ENCODE measurements around the gene DHDDS. TPM values are rescaled to one million over a fixed set of nuclear protein-coding genes. Genes with fewer than 3 reads are reported as not detected.

Gene DHDDS
- total and polyA plus RNA-seq, 2 of the 13 experiments (the other 11 are each of a cell fraction or from before 2014, with no cell fraction given), result 18.9 to 28.3 TPM

DNA sequence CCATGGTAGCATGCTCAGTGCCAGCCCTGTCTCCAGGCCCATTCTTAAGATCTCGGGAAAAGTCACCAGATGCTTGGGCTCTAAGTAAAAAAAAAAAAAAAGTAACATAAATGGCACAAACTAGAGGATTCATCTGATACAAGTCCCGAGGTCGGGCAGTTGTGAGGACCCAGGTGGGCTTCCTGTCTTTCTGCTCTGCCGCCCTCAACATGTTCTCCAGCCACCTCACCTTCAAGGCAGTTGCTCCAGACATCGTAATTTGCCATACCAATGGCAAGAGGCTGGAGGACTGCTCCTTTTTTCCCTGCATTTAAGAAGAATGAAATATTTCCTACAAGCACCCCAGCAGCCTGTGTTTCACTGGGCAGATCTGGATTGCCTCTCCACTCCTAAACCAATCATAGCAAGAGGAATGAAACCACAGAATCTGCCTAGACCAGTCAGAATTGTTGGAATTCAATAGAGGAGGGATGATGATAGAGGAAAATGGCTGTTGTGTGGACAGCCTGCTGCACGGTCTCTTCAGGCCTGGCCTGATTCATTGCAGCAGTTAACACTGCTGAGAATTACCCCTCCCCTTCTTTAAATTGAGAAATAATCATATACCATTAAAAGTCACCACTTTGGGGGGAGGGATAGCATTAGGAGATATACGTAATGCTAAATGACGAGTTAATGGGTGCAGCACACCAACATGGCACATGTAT, 45.5 kb downstream of the DHDDS start:
- no peak overlapping the region for H3K4me3 ChIP-seq (replicated peaks in 1 of 3; ENCODE audit: insufficient read depth in 1 of 3, low read depth in 2 of 3, low read length in 3 of 3)
- peaks cover 35% of the 10 kb centered on the region for H3K4me1 ChIP-seq (ENCODE audit: insufficient read depth, low read length)
- in situ Hi-C loops (cut with HindIII; ENCODE audit: extremely low pct_ligation_motif_present, low pct_unique_long_range_greater_than_20kb), result no loop called here
- over 99% methylated on average over 8 of the region's 8 CpGs for WGBS (ENCODE audit: low lambda C conversion rate)
- H3K36me3 ChIP-seq (replicated peaks in 1 of 2; ENCODE audit: control insufficient read depth in 1 of 2, insufficient read depth in 2 of 2, low read length in 2 of 2), result peaks cover 1 to 37% of the 10 kb centered on the region in 2 experiments
- H3K27ac ChIP-seq (ENCODE audit: extremely low read length, insufficient read depth, low read length), result no peak overlapping the region
- no peaks in the 10 kb centered on the region for H3K9me3 ChIP-seq (ENCODE audit: low read length)
- ChIA-PET CTCF (ENCODE audit: low intra/inter-chr PET ratio, low total read pairs) (no interaction called here), POLR2A (no interaction called here)
- BruUV-seq (replicated peaks), result no TSS peak
- TF ChIP-seq TAF1 (CRISPR knock-in tag; IDR thresholded peaks at IDR 0.05) (no peak), GABPA (IDR thresholded peaks at IDR 0.05; ENCODE audit: low read depth, low read length) (no peak), GABPA (CRISPR knock-in tag; IDR thresholded peaks at IDR 0.05; ENCODE audit: low read depth) (no peak), POLR2A (IDR thresholded peaks at IDR 0.05; ENCODE audit: insufficient read depth in 1 of 2, low read depth in 2 of 2, low read length in 2 of 2) (0 out of 4 replicates have a peak, but pooled peaks have one; percentile 13 to 31), TCF7 (IDR thresholded peaks at IDR 0.05; ENCODE audit: low read depth) (no peak)
- no peaks in the 10 kb centered on the region; a peak in 1 of 5 replicates for H3K27me3 ChIP-seq (ENCODE audit: control insufficient read depth in 1 of 2, insufficient read depth in 2 of 2, low read length in 2 of 2)
- intact Hi-C loops (cut with micrococcal nuclease; ENCODE audit: unreplicated experiment), result no loop called here
- peaks cover 18% of the 10 kb centered on the region for H3K79me2 ChIP-seq (ENCODE audit: insufficient read depth, low read length)
- no peak overlapping the region for H3K4me2 ChIP-seq (ENCODE audit: low read depth, low read length)
- no peak overlapping the region for H3K9ac ChIP-seq (ENCODE audit: insufficient read depth, low read depth, low read length)
- DNase-seq (ENCODE audit: low spot score) (no peak), FAIRE-seq (no peak), ATAC-seq (no peak)
- H4K20me1 ChIP-seq (ENCODE audit: insufficient read depth, low read length), result peaks cover 12% of the 10 kb centered on the region
- H2AFZ ChIP-seq (ENCODE audit: low read length), result no peak overlapping the region

DNA sequence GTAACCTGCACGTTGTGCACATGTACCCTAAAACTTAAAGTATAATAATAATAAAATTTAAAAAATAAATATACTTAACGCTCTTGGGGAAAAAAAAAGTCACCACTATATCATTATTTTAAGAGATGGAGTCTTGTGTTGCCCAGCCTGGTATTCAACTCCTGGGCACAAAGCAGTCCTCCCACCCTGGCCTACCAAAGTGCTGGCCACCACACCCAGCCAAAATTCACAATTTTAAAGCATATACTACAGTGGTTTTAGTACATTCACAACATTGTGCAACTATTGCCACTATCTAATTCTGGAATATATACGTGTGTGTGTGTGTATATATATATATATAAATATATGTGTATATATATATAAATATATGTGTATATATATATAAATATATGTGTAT, 46.0 kb downstream of the DHDDS start:
- ChIA-PET POLR2A (interaction anchor here (1.6 kb wide), 1 partner anchor 8 kb away, joined by 3 read pairs; no protein-coding TSS in a partner anchor), CTCF (ENCODE audit: low intra/inter-chr PET ratio, low total read pairs) (no interaction called here)
- Histone ChIP-seq H3K36me3 (replicated peaks in 1 of 2; ENCODE audit: control insufficient read depth in 1 of 2, insufficient read depth in 2 of 2, low read length in 2 of 2) (peaks cover 1 to 37% of the 10 kb centered on the region in 2 experiments), H3K4me1 (ENCODE audit: insufficient read depth, low read length) (peaks cover 35% of the 10 kb centered on the region), H3K27me3 (ENCODE audit: control insufficient read depth in 1 of 2, insufficient read depth in 2 of 2, low read length in 2 of 2) (no peaks in the 10 kb centered on the region; a peak in 1 of 5 replicates), H3K79me2 (ENCODE audit: insufficient read depth, low read length) (peaks cover 17% of the 10 kb centered on the region), H3K27ac (ENCODE audit: extremely low read length, insufficient read depth, low read length) (no peak overlapping the region), H3K4me2 (ENCODE audit: low read depth, low read length) (no peak overlapping the region), H3K4me3 (replicated peaks in 1 of 3; ENCODE audit: insufficient read depth in 1 of 3, low read depth in 2 of 3, low read length in 3 of 3) (no peak overlapping the region), H3K9me3 (ENCODE audit: low read length) (no peaks in the 10 kb centered on the region), H3K9ac (ENCODE audit: insufficient read depth, low read depth, low read length) (no peak overlapping the region), H2AFZ (ENCODE audit: low read length) (no peak overlapping the region), H4K20me1 (ENCODE audit: insufficient read depth, low read length) (peaks cover 10% of the 10 kb centered on the region)
- ATAC-seq, result no peak
- BruUV-seq (replicated peaks), result no TSS peak
- intact Hi-C loops (cut with micrococcal nuclease; ENCODE audit: unreplicated experiment) (no loop called here), in situ Hi-C loops (cut with HindIII; ENCODE audit: extremely low pct_ligation_motif_present, low pct_unique_long_range_greater_than_20kb) (no loop called here)
- 95% methylated on average over 3 of the region's 3 CpGs for whole genome bisulfite sequencing (ENCODE audit: low lambda C conversion rate)
- FAIRE-seq, result no peak
- no peak for DNase-seq (ENCODE audit: low spot score)
- TF ChIP-seq ZNF556 (CRISPR knock-in tag; IDR thresholded peaks at IDR 0.05; ENCODE audit: borderline replicate concordance), result no peak
- peak; percentile 10 for TF ChIP-seq AGO2 (optimal IDR thresholded peaks at IDR 0.05; ENCODE audit: low read depth, low read length)
